GM10248 (cell line): ENCODE results near the gene INSYN2B.

Experiments used
- CTCF ChIA-PET: fragments of 300-600 bp; sonication (Branson Sonifier 250); formaldehyde crosslinking; extraction: SDS; loops from one replicate; lab custom pipeline; 2021; ENCODE audit warnings: antibody characterized with exemption; lab: Yijun Ruan, JAX
- POLR2A ChIA-PET: fragments of 350-650 bp; sonication (Branson Sonifier 250); formaldehyde crosslinking; extraction: SDS; loops from one replicate; lab custom pipeline; 2020; ENCODE audit warnings: antibody characterized with exemption; lab: Yijun Ruan, JAX
- DNase-seq: peaks from one replicate; pipeline ENCODE4 v3.0.0; 2012; ENCODE audit errors: extremely low spot score
- TF ChIP-seq, protein P1 (sequence below): IDR thresholded peaks from 2 replicates; pipeline ENCODE4 v1.5.1; 2012; ENCODE audit warnings: mild to moderate bottlenecking, low read depth; ENCODE audit errors: extremely low read depth, missing control alignments, control extremely low read depth

The INSYN2B gene

DNA sequence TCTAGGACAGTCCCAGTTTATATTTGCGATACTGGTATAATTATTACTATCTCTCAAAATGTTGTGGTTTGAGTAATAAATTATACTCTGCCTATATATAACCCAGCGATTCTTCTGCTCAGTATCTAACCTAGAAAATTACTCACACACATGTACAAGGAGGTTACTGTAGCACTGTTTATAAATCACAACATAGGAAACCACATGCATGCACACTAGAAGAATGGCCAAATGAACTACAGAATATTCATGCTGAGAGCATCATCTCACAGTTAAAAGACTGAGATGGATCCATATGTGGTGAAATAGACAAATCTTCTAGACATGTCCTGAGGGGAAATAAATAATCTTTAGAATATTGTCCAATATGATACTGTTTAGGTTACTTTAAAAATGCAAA, 62.1 kb downstream of the INSYN2B start:
- ChIA-PET CTCF (interaction anchor here (1.4 kb wide), 2 partner anchors 11 to 12 kb away, joined by 4 to 5 read pairs; no protein-coding TSS in a partner anchor), POLR2A (no interaction called here)
- no peak for DNase-seq
- TF ChIP-seq, protein P1, sequence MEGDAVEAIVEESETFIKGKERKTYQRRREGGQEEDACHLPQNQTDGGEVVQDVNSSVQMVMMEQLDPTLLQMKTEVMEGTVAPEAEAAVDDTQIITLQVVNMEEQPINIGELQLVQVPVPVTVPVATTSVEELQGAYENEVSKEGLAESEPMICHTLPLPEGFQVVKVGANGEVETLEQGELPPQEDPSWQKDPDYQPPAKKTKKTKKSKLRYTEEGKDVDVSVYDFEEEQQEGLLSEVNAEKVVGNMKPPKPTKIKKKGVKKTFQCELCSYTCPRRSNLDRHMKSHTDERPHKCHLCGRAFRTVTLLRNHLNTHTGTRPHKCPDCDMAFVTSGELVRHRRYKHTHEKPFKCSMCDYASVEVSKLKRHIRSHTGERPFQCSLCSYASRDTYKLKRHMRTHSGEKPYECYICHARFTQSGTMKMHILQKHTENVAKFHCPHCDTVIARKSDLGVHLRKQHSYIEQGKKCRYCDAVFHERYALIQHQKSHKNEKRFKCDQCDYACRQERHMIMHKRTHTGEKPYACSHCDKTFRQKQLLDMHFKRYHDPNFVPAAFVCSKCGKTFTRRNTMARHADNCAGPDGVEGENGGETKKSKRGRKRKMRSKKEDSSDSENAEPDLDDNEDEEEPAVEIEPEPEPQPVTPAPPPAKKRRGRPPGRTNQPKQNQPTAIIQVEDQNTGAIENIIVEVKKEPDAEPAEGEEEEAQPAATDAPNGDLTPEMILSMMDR = no peak

DNA sequence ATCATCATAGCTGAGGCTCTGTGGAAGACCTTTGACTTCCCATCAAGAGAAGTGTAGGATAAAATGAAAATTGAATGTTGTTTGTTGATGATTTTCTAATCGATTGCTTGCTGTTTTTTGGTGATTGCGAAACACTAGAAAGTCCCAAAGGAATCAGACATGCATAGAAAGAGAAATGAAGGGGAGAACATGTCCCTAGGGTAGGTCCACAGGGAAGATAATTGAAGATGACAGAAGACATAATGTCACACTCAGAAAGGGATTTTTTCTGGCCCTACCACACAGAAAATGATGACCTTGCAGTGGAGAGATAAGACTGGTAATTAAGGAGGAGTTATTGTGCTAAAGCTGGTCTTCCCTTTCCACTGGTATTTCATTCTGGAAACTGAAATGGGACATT, 62.8 kb downstream of the INSYN2B start:
- CTCF ChIA-PET = interaction anchor here (1.2 to 1.4 kb wide), 3 partner anchors 11 to 19 kb away, joined by 3 to 5 read pairs (median 4); no protein-coding TSS in a partner anchor
- POLR2A ChIA-PET = no interaction called here
- TF ChIP-seq, protein P1 = no peak
- DNase-seq = no peak

DNA sequence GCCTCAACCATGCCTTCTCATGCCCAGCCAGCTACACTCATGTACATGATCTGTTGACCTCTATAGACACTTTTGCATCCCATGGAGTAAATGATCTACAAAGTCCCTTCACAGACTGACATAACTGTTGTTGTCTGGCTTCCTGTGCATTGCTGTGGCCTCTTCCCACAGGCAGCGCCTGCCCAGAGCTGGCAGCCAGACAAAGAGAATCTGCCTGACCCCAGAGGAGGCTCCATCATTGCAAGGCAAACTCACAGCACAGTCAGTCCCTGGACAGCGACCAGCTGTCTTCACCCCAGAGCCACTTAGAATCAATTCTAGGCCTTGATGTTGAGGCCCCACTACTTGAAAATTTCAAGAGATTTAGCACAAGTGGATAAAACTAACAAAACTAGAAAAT, 65.5 kb downstream of the INSYN2B start:
- TF ChIP-seq, protein P1 = no peak
- ChIA-PET CTCF (no interaction called here), POLR2A (no interaction called here)
- no peak for DNase-seq

DNA sequence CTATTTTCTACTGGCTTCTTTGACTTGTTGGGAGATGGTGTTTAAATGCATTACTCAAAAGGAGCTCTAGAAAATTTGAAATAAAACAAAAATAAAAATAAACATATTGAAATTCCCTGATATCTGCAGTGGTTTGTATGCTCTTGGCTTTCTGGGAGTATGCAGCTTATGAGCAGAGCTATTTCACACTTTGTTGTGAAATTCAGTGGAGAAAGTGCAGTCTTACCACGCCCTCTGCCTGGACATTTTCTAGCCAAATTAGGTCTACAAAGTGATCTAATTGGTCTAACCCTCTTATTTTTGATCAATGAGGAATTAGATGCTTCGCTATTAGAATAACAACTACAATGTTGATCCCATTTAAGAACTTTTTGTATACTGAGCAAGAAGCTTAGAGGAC, 66.8 kb downstream of the INSYN2B start:
- DNase-seq = no peak
- ChIA-PET CTCF (interaction anchor here (1.1 to 1.3 kb wide), 3 partner anchors 9 to 196 kb away, joined by 3 read pairs; no protein-coding TSS in a partner anchor), POLR2A (no interaction called here)
- TF ChIP-seq, protein P1 = no peak

DNA sequence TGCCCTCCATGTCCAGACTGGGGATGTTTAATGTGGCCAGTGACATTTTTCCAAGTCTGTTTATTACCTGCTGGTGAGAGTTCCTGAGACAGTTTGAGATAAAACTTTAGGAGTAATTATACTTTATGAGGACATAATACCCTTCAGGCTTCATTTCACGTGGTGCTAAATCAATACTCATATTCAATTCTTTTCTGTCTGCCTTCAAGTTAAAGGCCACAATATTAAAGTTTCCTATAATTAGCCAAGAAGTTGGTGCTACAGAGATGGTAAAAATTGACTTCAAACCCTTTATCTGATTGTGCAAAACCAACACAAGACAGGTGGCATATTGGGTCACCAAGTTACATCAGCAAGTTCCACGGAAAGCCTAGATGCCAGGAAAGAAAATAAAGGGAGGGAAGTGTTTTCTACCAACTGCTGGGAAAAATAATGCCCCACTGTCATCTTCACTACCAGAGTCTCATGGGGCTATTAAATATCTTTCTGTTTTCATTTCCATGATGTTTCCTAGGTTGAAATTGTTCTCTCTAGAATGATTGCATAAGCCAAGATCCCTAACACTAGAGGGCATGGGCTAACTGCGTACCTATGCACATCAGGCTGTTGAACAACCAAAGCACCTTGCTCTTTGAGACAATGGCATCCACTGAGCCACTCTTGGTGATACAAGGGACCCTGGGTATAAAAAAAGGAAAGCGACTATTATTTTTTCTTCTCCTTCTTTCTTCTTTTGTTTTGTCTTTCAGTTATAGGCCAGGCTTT, 68.7 kb downstream of the INSYN2B start:
- CTCF ChIA-PET = no interaction called here
- TF ChIP-seq, protein P1 = no peak
- no peak for DNase-seq
- POLR2A ChIA-PET = no interaction called here

DNA sequence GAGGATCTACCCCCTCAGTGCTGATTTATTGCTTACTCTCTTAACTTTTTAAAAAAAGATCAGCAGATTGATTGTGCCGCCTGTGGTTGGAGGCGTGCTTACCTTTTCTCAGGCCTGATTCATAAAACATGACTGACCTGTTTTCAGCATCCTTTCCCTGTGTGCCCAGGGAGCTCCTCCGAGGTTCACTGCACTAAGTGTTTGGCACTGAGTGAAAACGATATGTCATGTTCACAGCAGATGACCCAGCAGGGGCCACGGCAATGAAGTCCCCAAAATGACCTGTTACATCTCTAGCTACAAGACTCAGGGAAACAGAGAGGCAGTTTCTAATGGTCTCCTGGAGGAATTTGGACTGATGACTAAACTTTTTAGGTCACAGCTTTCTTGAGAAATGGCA, 69.9 kb downstream of the INSYN2B start:
- no peak for DNase-seq
- POLR2A ChIA-PET = no interaction called here
- TF ChIP-seq, protein P1 = no peak
- CTCF ChIA-PET = no interaction called here
